GM18502 (cell line): Measurements from ENCODE around the gene RRN3.
"Not testable (repeated sequence)": the region's sequence is repeated elsewhere in the genome, so short reads cannot be mapped to it uniquely, and the experiment has no call there.

ENCODE experiments used
- ATAC-seq: cut with Tn5 transposase; IDR thresholded peaks from one replicate; pipeline ENCODE4 v1.9.1; 2021; ENCODE audit warnings: mild to moderate bottlenecking; ENCODE audit not compliant: unreplicated experiment, poor library complexity

RRN3 gene

DNA sequence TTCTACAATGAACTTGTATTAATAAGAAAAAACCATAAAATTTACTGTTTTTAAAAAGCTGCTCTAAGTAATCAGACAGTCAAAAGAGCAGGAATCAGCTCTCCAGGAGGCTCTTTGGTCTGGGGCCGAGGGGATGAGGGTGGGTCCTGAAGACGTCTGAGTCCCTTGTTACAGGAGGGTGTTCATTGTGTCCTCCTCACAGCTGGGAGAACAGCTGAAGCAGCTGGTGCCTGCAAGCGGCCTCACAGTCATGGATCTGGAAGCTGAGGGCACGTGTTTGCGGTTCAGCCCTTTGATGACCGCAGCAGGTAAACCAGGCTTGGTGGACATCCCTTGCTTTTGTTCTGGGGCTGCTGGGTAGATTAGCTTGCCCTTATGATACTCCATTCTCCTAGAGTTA, 64.3 kb downstream of the RRN3 start:
- not testable (repeated sequence) for ATAC-seq

DNA sequence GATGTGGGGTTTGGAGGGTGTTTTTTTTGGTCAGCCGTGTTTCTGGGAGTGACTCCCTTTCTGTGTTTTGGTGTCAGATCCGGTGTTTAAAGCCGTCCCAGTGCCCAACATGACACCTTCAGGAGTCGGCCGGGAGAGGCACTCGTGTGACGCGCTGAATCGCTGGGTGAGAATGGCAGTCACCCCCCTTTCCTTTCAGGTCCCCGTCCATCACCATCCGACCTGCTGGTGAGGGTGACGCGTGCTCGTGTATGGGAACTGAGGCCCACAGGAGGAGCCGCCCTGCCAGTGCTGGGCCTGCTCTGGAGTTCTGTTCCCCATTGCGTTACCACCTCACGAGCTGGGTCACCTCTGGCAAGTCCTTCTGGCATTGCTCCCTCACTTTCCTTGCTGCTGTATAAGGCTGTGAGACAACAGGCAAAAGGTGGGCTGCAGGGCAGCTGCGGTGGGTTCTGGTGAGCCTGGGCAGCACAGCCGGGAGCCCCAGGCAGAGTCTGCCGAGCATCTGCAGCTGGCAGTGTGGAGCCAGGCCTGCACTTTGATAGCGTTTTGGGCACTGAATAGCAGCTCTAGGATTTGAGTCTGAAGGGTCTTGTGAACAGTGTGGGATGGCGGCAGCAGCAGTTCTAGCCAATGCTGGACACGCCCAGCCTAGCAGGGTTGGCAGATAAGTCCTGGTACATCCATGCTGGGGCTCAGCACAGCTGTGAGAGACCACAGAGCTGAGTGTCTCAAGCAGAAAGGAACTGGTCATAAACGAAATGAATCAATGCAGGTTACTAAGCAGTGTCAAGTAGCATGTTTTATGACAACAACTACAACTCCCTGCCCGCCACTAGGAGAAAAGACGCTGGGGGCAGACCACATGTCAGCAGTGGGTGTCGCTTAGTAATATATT, 65.0 kb downstream of the RRN3 start:
- not testable (repeated sequence) for ATAC-seq

DNA sequence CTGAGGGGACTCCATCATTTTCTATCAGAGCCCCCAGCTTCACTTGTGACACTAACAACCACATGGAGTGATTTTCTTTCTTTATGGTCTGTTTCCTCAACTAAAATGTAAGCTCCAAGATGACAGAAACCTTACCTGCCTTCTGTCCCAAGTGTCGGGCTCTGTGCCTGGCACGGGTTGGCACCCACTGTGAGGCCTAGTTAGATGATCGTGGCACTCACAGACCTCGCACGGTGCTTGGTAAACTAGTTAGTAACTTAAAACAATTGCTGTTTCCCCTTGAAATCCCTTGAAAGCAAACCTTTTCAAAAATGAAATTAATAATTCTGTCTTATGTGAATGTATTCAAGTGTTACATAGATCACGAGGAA, 65.7 kb downstream of the RRN3 start:
- ATAC-seq: not testable (repeated sequence)

DNA sequence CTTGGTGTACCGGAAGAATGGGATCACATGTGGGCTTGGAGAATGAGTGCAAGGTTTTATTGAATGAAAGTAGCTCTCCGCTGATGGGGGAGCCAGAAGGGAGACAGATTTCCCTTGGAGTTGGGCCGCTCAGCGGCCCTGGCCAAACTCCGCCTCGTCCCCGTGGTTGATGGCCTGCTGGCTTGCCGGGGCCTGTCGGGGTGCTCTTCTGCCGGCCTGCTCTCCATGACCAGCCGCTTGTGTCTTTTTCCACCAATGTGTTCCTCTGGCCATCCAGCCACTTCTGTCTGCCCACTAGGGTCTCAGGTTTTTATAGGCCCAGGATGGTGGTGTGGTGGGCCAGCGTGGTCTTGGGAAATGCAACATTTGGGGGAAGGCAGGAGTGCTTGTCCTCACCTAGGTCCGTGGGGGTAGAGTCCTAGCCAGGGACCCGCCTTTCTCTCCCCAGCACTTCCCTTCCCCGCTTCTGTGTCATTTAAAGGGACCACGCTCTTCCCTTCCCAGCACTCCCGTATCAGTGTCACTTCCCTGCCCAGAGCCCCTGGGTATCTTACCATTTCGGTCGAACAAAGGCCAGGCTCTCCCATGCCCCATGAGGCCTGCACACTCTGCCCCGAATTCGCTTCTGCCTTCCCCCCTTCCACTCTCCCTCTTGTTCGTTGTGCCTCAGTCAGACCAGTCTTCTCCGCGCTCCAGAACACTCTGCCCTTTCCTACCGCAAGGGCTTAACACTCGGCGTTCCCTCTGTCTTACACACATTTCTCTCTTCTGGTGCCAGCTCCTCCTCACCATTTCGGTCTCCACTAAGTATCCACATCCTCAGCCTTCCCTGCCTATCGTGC, 66.3 kb downstream of the RRN3 start:
- not testable (repeated sequence) for ATAC-seq

DNA sequence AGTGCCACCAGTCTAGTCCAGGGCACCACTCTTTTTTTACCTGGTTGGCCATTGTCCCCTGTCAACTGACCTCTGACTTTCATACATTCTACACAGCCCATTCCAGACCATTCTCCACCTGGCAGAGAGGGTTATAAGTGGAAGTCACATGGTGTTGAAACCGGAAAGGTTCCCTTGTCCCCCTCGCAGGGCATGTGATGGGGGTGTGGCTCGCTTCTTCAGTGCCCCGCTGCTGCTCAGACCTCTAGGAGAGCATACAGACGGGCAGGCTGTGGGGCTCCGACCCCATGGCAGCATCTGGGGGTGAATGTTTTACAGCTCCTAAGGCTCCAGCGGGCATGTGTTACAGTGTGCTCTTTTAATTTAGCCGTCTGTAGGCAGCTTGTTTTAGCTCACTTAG, 67.0 kb downstream of the RRN3 start:
- ATAC-seq: not testable (repeated sequence)

DNA sequence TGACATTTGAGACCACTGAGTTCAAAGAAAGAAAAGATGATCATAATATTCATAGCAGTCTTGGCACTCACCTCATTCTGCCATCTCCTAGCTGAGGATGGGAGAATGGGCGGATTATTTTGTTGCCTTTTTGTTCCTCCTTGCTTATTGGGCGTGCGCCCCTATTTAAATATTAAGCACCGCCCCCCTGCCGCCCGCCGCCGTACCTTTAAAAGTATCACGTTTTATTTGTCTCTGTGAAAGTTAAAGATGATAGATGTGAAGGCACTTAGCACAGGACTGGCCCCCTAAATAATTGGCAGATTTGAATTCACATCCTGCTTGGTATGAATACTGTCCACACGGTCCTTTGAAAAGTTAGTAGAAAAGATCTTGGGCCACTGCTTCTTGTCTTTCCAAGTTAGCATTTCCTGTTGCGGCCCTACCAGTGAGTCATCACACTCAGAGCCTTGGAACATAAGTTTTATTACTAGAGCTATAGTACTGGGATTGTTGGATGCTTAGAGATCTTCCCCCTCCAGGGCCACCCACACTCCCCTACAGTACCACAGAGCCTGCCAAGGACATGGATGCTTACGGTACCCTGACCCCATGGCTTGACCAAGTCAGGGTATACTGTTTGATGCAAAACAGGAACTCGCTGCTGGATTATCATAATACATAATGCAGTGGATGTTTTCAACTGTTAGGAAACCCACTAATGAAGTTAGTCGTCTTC, 68.7 kb downstream of the RRN3 start:
- ATAC-seq: not testable (repeated sequence)

DNA sequence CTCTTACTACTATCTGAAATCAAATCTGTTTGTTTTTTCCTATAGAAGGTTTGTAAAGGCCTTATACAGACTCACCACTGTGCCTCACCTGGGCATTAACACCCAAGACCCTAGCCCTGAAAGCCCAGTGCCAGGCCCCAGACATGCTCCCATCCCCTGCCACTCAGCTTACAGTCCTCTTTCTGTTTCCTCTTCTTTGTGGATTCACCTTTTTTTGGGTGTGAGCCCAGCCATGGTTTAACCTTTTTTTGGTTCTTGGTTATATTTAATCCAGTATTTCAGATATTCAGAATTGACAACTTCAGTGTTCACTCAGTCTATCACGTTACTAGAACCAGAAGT, 69.2 kb downstream of the RRN3 start:
- ATAC-seq: not testable (repeated sequence)

DNA sequence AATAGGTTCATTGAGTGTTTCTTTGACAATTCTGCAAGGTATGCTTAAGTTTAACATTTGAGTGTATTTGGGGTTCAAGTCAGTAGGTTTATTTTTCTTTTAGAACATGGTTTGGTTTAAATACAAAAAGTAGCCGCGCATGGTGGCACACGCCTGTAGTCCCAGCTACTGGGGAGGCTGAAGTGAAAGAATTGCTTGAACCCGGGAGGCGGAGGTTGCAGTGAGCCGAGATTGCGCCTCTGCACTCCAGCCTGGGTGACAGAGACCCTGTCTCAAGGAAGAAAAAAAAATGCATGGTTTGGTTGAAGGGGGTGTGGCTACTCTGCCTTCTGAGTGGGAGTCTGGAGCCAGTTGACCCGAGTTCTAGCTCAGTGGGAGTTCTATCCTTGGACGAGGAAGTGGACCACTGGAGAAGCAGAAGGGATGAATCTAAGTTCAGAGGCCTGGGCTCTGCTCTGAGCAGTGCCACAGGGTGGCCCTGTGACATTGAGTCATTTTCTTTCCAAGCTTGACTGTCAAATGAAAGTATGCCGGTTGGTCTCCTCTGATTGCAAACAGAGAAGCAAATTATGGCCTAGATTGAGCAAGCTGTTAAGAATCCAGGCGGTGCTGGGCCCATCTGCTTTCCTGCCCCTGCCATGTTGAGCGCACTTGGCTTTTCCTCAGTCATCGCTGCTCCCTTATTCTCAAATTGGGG, 70.5 kb downstream of the RRN3 start:
- not testable (repeated sequence) for ATAC-seq

DNA sequence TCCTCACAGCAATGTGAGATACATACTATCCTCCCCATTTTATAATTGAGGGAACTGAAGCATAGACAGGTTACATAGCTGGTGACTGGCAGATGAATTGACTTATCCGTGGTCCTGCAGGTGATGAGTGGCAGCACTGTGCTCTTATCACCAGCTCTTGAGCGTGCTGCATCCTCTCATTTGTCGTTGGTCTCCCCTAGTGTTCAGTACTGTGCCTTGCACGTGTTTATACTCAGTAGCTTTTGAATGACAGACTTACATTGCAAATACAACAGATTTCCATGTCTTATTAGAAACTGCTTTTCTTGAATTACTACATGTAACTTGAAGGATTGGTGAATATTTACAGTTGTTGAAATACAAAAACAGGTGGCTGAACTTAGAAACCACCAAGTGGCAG, 71.9 kb downstream of the RRN3 start:
- peak; percentile 71 for ATAC-seq

DNA sequence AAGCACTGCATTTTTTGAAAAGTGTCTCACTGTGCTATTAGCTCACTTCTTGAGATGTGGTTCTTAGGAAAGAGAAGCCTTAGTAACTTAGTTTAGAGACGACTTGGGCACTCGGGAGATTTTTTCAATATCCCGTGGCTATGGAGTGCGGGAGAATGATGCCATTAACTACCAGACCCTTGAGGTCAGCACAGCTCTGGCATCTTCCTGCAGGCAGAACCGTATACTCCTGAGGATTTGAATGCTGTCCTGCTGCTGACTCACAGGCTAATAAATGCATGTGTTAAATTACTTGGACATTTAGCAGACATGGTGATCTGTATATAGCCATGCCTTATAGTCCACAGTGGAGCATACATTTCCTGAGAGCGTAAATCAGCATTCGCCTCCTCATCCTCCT, 72.6 kb downstream of the RRN3 start:
- not testable (repeated sequence) for ATAC-seq

DNA sequence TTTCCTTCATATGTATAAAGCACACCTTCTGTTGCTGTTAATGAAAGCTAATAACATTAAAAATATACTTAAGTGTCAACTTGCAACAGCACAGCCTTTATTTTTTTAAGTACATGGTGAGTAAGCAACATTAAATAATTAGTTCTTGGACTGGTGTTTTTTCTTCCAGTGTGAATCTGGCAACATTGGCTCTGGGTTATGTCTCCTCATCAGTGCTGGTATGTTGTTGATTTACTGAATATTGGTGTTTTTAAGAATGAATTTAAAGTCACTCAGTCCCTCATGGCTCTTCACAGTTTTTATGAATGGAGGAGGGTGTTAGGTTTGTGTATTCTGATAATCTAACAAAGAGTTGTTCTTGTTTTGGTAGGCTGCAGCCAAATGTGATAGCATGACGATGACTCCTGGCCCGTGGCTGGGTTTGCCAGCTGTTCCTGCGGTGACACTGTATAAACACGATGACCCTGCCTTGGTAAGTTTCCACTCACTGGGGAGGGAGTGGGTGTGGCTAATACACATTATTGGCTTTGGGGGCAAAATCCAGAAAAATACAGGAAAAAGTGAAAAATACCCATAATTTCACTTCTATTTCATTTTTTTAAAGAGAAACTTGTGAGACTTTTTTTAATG, 77.0 kb downstream of the RRN3 start:
- ATAC-seq: not testable (repeated sequence)

DNA sequence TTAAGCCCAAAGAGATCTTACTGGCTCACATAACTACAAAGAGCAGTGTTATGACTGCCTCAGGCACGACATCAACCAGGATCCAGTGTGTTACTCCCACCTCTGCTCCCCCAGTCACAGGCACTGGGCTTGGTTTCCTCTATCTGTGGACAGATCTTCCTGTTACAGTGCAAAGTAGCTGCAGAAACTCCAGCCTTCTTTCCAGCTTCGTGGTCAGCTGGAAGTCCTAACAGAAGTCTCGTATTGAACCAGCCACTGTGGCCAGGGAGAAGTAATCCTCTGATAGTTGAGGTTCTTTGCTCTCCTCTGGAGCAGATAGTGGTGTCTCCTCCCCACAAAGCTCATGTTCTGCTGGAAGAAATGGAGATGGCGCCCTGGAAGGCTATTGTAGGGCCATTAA, 77.7 kb downstream of the RRN3 start:
- not testable (repeated sequence) for ATAC-seq

DNA sequence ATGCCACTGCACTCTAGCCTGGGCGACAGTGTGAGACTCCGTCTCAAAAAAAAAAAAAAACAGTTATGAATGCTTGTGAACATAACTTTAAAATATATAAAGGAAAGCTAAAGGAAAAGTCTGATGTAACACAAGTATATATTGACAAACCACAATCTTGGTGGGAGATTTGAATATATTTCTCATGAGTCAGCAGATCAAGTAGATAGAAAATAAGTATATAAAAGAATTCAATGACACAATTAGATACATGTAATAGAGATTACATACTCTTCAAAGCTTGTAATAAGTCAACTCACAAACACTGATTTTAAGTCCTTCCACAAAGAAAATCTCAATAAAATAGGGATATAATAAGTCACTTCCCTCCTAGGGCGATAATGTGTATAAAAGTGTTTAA, 78.4 kb downstream of the RRN3 start:
- not testable (repeated sequence) for ATAC-seq

DNA sequence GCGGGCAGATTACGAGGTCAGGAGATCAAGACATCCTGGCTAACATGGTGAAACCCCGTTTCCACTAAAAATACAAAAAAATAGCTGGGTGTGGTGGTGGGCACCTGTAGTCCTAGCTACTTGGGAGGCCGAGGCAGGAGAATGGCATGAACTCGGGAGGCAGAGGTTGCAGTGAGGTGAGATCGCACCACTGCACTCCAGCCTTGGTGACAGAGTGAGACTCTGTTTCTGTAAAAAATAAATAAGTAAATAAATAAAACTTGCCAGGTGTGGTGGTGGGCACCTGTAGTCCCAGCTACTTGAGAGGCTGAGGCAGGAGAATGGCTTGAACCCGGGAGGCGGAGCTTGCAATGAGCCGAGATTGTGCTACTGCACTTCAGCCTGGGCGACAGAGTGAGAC, 81.1 kb downstream of the RRN3 start:
- ATAC-seq: not testable (repeated sequence)
